ENCODE measurements around the gene BRF1.
A peak's percentile ranks its signal among the peaks of the same experiment; 100 is the strongest.
"Not testable (repeated sequence)": the region's sequence is repeated elsewhere in the genome, so short reads cannot be mapped to it uniquely, and the experiment has no call there.

BRF1 gene

DNA sequence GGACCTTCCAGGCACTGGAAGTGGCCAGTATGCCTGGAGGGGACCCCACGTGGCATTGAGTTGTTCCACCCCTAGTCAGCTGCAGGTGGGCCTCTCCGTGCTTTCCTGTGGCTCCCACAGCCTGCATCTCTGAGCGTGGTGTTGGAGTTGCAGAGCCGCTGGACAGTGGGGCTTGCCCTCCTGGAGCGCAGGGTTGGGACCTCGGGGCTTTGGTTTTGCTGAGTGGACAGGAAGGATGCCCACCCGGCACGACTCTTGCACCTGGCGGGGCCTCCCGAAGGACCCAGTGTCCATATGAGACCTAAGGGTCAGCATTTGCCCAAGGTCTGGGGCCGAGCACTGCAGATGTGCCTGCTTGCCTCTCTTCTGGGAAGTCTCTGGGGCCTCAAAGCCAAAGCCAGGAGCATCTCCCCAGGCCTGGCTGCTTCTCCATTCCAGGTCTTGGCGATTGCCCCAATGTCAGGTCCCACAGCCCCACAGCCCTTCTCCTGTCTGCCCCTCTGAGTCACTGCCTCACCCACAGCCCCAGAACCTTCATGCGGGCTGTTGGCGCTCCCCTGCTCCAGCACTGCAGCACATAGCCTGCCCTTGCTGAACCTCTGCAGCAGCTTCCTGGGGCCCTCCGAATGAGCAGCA, 15.3 kb upstream of the BRF1 start:
- DNase-seq (ENCODE audit: low read depth in 2 of 2) = no peak

DNA sequence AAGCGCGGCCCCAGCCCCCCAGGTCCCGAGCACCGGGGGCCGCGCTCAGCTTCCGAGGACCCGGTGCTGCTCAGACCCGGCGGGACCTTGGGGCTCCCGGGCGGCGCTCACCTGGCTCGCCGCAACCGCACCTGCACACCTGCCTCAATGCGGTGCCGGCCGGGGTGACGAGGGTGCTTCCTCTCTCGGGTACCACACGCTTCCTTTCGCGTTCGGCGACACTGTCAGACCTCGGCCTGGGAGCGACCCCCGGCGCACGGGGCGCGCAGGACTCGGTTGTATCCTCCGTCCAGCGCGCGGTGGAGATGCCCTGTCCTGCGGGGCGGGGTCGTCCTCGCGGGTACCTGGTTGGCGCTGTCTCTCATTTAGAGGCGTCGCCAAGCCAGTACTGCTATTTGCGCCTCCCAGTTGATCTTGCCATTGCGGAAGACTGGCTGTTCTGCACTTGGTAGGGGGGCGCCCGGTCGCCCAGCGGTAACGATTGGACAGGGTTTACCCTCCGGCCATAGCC, 14.5 kb upstream of the BRF1 start:
- no peak for DNase-seq (ENCODE audit: low read depth in 2 of 2)

- DNase-seq (ENCODE audit: low read depth in 2 of 2) = peak; percentile 77 to 80
Measured at GRCh38 chr14:105314287-105315200, 13.7 kb upstream of the BRF1 start, which contains the start of gene PACS2. PACS2 (plus strand) TSS chr14:105314748; CDS start chr14:105314919, 171 bp downstream.

DNA sequence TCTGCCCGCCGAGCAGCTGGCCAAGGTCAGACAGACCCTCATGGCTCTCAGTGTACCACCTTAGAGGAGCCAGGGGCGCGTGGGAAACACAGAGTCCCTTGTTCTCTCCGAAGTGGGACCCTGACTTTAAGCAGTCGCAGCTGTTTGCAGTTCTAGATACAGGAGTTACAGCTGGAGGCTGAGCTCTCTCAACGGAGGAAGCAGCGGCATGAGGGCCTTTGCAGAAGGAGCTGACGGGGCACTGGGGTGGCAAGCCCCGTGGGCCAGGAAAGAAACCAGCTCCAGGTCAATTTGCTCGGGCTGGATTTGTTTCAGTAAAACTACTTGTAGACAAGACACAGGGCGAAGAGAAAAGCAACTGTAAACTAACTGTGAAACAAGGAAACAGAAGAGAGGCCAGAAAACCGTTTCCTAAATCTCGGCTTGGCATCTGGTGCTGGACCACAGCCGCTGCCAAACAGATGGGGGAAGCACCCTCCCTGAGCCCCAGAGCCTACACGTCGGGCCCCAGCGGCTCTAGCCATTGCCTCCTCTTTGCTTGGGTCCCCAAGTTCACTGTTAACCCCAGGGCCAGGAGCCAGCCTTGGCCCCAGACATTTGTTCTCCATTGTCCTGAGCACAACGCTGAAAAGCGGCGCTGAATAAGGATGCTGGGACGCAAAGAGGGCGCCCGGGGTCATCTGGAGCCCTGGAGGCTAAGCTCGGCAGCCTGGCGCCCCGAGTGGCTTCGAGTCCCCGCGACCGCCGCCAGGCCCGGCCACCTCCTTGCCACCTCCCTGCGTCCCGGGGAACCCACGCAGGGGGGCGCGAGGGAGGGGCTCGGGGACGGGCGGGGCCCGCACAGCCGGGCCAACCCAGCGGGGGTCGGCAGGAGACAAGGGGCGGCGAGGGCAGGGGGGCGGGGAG, 12.8 kb upstream of the BRF1 start:
- no peak for DNase-seq (ENCODE audit: low read depth in 2 of 2)

DNA sequence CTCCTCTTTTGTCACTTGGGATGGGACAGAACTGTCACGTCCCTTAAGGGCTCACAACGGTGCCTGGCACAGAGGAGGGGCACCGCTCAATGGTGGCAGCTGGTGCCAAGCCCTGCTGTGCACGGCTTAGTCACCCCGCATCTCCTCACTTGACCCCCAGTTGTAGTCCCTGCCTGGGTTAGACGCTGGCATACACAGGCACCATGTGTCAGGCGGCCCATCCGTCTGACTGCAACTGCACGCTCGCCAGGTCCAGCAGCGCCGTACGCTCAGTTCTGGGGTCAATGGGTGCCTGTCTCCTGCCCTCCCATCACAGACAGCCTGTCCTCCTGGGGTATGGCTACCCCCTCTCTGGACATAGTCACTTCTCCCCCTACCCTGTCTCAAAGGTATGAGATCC, 12.2 kb upstream of the BRF1 start:
- no peak for DNase-seq (ENCODE audit: low read depth in 2 of 2)

GRCh38 chr14:105311838-105312237, 11.0 kb upstream of the BRF1 start:
- no peak for DNase-seq (ENCODE audit: low read depth in 2 of 2)

GRCh38 chr14:105309371-105309770, 8.6 kb upstream of the BRF1 start:
- no peak for DNase-seq (ENCODE audit: low read depth in 2 of 2)

- DNase-seq (ENCODE audit: low read depth in 2 of 2) = no peak
Measured at GRCh38 chr14:105307052-105307727, 6.4 kb upstream of the BRF1 start.

- no peak for DNase-seq (ENCODE audit: low read depth in 2 of 2)
Measured at GRCh38 chr14:105305791-105306190, 5.0 kb upstream of the BRF1 start.

DNA sequence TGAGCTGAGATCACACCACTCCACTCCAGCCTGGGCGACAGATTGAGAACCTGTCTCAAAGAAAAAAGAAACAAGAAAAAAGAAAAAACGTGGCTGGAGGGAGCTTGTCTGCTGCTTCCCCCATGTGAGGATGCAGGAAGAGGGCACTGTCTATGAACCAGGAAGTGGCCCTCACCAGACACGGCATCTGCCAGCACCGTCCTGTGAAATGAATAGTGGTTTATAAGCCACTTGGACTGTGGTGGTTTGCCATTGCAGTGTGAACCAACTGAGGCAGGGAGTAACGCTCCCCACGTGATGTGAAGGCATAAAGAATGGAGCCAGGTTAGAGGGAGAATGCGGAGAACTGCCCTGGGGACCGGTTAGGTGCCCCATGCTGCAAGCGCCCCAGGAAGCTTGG, 4.5 kb upstream of the BRF1 start:
- DNase-seq (ENCODE audit: low read depth in 2 of 2) = no peak

- DNase-seq (ENCODE audit: low read depth in 2 of 2) = no peak
Measured at GRCh38 chr14:105304565-105304964, 3.8 kb upstream of the BRF1 start.

DNA sequence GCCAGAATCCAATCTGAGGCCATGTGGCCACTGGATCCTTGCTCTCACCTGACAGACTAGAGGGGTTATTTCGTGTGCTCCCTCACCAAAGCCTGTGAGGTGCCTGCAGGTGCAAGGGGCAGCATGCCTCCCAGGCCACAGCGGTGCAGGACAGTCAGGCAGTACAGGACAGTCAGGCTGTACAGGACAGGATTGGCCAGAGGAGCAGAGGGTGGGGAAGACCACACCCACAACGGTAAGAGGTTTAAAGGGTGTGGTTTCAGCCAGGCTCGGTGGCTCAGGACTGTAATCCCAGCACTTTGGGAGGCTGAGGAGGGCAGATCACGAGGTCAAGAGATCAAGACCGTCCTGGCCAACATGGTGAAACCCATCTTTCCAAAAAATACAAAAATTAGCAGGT, 3.1 kb upstream of the BRF1 start:
- DNase-seq (ENCODE audit: low read depth in 2 of 2) = no peak

DNA sequence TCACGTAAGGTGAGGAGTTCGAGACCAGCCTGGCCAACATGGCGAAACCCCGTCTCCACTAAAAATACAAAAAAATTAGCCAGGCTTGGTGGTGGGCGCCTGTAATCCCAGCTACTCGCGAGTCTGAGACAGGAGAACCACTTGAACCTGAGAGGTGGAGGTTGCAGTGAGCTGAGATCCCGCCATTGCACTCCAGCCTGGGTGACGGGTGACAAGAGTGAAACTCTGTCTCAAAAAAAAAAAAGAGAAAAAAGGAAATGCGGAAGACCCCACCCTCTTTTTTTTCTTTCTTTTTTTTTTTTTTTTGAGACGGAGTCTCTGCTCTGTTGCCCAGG, 1.1 kb upstream of the BRF1 start:
- not testable (repeated sequence) for DNase-seq (ENCODE audit: low read depth in 2 of 2)

DNA sequence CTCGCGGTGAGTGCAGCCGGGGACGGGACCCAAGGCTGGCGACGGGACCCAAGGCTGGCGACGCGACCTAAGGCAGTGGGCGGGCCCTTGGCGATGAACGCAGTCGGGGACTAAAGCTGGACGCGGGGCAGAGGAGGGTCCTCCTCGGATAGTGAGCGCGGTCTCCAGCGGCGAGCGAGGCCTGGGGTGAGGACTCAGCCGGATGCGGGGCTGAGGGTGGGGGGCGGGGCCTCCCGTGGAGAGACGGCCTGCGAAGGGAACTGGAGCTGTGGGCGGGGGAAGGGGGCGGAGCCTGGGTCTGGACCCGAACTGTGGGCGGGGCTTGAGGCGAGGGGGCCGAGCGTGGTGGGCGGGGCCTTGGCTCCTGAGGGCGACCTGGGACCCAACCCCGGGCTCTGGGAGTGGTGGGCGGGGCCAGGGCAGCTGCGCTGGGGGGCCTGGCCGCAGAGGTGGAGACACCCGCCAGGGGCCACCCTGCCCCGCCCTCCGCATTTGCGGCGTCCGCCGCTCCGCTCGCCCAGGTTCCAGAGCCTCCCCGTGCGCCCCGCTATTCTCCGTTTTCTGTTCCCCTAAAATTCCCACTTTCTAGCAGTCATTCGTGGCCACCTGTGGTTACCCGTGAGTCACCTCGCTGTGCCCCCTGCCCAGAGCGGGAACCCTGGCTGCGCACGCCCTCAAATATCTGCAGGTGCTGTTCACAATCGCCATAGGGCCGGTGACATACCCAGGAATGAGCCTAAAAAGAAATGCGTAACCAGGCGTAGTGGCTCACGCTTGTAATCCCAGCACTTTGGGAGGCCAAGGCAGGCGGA, 508 bp upstream of the BRF1 start:
- peak; percentile 83 to 85 for DNase-seq (ENCODE audit: low read depth in 2 of 2)

GRCh38 chr14:105299654-105300541, 903 bp downstream of the BRF1 start:
- DNase-seq (ENCODE audit: low read depth in 2 of 2) = no peak

DNA sequence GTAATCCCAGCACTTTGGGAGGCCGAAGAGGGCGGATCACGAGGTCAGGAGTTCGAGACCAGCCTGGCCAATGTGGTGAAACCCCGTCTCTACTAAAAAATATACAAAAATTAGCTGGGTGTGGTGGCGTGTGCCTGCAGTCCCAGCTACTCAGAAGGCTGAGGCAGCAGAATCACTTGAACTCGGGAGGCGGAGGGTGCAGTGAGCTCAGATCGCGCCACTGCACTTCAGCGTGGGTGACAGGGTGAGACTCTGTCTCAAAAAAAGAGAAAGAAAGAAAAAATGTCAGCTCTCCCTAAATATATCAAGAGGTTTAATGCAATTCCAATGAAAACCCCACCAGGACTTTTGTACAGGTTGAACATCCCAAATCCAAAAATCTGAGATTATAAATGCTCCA, 3.5 kb downstream of the BRF1 start:
- not testable (repeated sequence) for DNase-seq (ENCODE audit: low read depth in 2 of 2)

GRCh38 chr14:105294142-105294597, 6.6 kb downstream of the BRF1 start:
- DNase-seq (ENCODE audit: low read depth in 2 of 2) = no peak

DNA sequence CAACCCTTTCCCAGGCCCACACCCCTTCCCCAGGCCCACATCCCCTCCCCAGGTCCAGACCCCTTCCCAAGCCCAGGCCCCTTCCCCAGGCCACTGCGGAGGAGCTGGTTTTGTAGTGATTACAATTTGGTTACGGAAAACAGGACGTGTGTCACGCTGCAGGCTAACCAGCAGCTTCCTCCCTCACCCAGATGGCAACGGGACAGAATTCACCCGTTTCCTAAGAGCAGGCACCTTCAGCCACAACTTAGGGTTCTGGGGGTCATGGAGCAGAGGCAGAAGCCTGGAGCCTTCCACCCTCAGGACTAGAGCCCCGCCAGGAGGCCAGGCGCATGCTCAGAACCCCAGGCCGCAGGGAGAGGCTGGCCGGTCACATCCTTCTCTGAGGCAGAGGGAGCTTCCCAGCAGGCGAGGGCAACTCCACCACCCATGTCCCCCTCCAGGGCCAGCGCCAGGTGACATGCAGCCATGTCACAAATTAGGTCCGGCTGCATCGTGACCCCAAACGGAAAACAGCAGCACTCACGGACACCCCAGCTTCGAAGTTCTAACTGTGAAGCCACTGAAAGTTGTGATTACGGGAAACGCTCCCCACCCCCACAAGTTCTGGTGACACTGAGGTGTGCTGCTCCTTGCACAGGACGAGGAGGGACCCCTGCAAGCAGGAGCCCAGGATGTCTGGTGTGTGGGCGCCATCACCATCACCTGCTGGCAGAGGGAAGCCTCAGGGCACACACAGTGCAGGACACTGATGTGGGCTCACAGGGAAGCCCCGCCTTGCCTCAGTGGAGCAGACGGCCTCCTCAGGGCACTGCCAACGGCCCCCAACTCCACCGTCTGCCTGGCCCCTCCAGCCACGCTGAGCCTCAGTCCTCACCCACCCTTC, 7.7 kb downstream of the BRF1 start:
- no peak for DNase-seq (ENCODE audit: low read depth in 2 of 2)
